AG04449 (cell line): Measurements from ENCODE around the gene CLMN.

Experiments used
- CTCF ChIA-PET: fragments of 350-600 bp; formaldehyde crosslinking; extraction: SDS; loops from one replicate; lab custom pipeline; 2021; ENCODE audit warnings: antibody characterized with exemption; lab: Yijun Ruan, JAX
- POLR2A ChIA-PET: fragments of 400-600, 350-600 bp; formaldehyde crosslinking; extraction: SDS; loops from one replicate; lab custom pipeline; 2020; ENCODE audit warnings: antibody characterized with exemption, inconsistent platforms; lab: Yijun Ruan, JAX
- DNase-seq: peaks from one replicate; pipeline ENCODE4 v3.0.0-alpha.2; 2010; ENCODE audit warnings: low read depth, low spot score
- H3K4me3 ChIP-seq: 2 replicates; pipeline ENCODE4 v1.5.1; 2011; ENCODE audit warnings: low read depth, mild to moderate bottlenecking, control low read depth, low read length
- CTCF ChIP-seq: IDR thresholded peaks from one replicate; pipeline ENCODE4 v1.5.1; 2011; ENCODE audit warnings: mild to moderate bottlenecking, moderate library complexity, low read length, control low read depth, inconsistent platforms; ENCODE audit not compliant: insufficient read depth; ENCODE audit errors: missing control alignments

The CLMN gene

GRCh38 chr14:95328729-95329503 lies 9.2 kb upstream of the CLMN start:
- no peak for TF ChIP-seq CTCF
- POLR2A ChIA-PET, result no interaction called here
- H3K4me3 ChIP-seq, result no peak overlapping the region
- DNase-seq, result no peak
- CTCF ChIA-PET, result interaction anchor here (1.1 kb wide), 1 partner anchor 10 kb away, joined by 3 read pairs; no protein-coding TSS in a partner anchor

- ChIA-PET POLR2A (no interaction called here), CTCF (no interaction called here)
- TF ChIP-seq CTCF, result no peak
- no peak overlapping the region for H3K4me3 ChIP-seq
- DNase-seq, result no peak
These were observed 8.1 kb upstream of the CLMN start for GRCh38 chr14:95327558-95328374.

- ChIA-PET CTCF (no interaction called here), POLR2A (no interaction called here)
- no peak for DNase-seq
These were observed 7.3 kb upstream of the CLMN start for GRCh38 chr14:95326987-95327386.

GRCh38 chr14:95323917-95324316 lies 4.2 kb upstream of the CLMN start:
- no peak overlapping the region for H3K4me3 ChIP-seq
- TF ChIP-seq CTCF, result no peak
- POLR2A ChIA-PET, result no interaction called here
- CTCF ChIA-PET, result no interaction called here
- no peak for DNase-seq

More at GRCh38 chr14:95326987-95327386, 7.3 kb upstream of the CLMN start:
- H3K4me3 ChIP-seq, result no peak overlapping the region
- no peak for TF ChIP-seq CTCF

- TF ChIP-seq CTCF, result no peak
- CTCF ChIA-PET, result no interaction called here
- H3K4me3 ChIP-seq, result no peak overlapping the region
- POLR2A ChIA-PET, result no interaction called here
- no peak for DNase-seq
These were observed 3.7 kb upstream of the CLMN start for GRCh38 chr14:95323361-95323760.

- ChIA-PET CTCF (no interaction called here), POLR2A (no interaction called here)
- H3K4me3 ChIP-seq, result no peak overlapping the region
- no peak for DNase-seq
- no peak for TF ChIP-seq CTCF
These were observed 2.9 kb upstream of the CLMN start for GRCh38 chr14:95322651-95323050.
